HEK293 (cell line): ENCODE data around the gene RIGI.

Experiments used
- CTCF ChIA-PET: fragments of 350-600 bp; formaldehyde crosslinking; extraction: SDS; loops from one replicate; lab custom pipeline; 2021; ENCODE audit warnings: antibody characterized with exemption; lab: Yijun Ruan, JAX
- POLR2A ChIA-PET: fragments of 300-600 bp; formaldehyde crosslinking; extraction: SDS; loops from one replicate; lab custom pipeline; 2020; ENCODE audit warnings: antibody characterized with exemption, inconsistent platforms; lab: Yijun Ruan, JAX
- H3K27ac ChIP-seq: fragments of 200-500 bp; sonication (Bioruptor generic); 2 replicates; pipeline ENCODE4 v1.5.1; 2014; ENCODE audit warnings: low read depth, low read length, control low read depth, inconsistent platforms; ENCODE audit errors: extremely low read depth
- H3K36me3 ChIP-seq, 2 experiments: fragments of 200-500 bp in 1 of 2; sonication (Bioruptor generic) in 1 of 2; 1 replicate in 1 of 2; 2 replicates in 1 of 2; pipeline ENCODE4 v1.5.1; 2014 to 2017; ENCODE audit warnings: inconsistent platforms in 2 of 2, low read length in 2 of 2; ENCODE audit not compliant: control insufficient read depth in 2 of 2, insufficient read depth in 1 of 2
- H3K4me1 ChIP-seq: fragments of 200-500 bp; sonication (Bioruptor generic); 2 replicates; pipeline ENCODE4 v1.5.1; 2014; ENCODE audit warnings: mild to moderate bottlenecking, low read length, inconsistent platforms; ENCODE audit not compliant: control insufficient read depth, insufficient read depth
- H3K4me3 ChIP-seq: 2 replicates; pipeline ENCODE4 v1.5.1; 2011; ENCODE audit warnings: low read depth, mild to moderate bottlenecking, control low read depth, low read length, moderate library complexity
- H3K9me3 ChIP-seq: fragments of 200-500 bp; sonication (Bioruptor generic); 2 replicates; pipeline ENCODE4 v1.5.1; 2014; ENCODE audit warnings: low read depth, low read length, inconsistent platforms; ENCODE audit not compliant: control insufficient read depth, insufficient read depth
- GLI4 ChIP-seq: fragments of 450-650 bp; formaldehyde crosslinking; IDR thresholded peaks from 2 replicates; pipeline ENCODE4 v1.5.1; 2016; ENCODE audit warnings: missing biosample characterization, missing genetic modification characterization
- PATZ1 ChIP-seq: fragments of 450-650 bp; formaldehyde crosslinking; IDR thresholded peaks from 2 replicates; pipeline ENCODE4 v1.5.1; 2016; ENCODE audit warnings: missing biosample characterization, missing genetic modification characterization
- TCF7L2 ChIP-seq: IDR thresholded peaks from 2 replicates; pipeline ENCODE4 v1.6.1; 2011; ENCODE audit warnings: low read depth, mild to moderate bottlenecking, inconsistent platforms, low read length, moderate library complexity, borderline replicate concordance
- TRIM28 ChIP-seq: IDR thresholded peaks from 2 replicates; pipeline ENCODE4 v1.6.1; 2011; ENCODE audit warnings: low read length, control low read depth, borderline replicate concordance
- ZFP37 ChIP-seq: fragments of 450-650 bp; formaldehyde crosslinking; IDR thresholded peaks from 2 replicates; pipeline ENCODE4 v1.5.1; 2016; ENCODE audit warnings: missing biosample characterization, missing genetic modification characterization
- ZIC2 ChIP-seq: fragments of 450-650 bp; formaldehyde crosslinking; IDR thresholded peaks from 2 replicates; pipeline ENCODE4 v1.5.1; 2016; ENCODE audit warnings: missing biosample characterization, missing genetic modification characterization
- ZNF155 ChIP-seq: fragments of 450-650 bp; formaldehyde crosslinking; IDR thresholded peaks from 2 replicates; pipeline ENCODE4 v1.5.1; 2016; ENCODE audit warnings: missing biosample characterization, missing genetic modification characterization
- ZNF157 ChIP-seq: fragments of 450-650 bp; formaldehyde crosslinking; IDR thresholded peaks from 2 replicates; pipeline ENCODE4 v1.5.1; 2016; ENCODE audit warnings: missing biosample characterization, missing genetic modification characterization
- ZNF16 ChIP-seq: fragments of 450-650 bp; formaldehyde crosslinking; IDR thresholded peaks from 2 replicates; pipeline ENCODE4 v1.5.1; 2016; ENCODE audit warnings: low read depth, missing biosample characterization, missing genetic modification characterization
- ZNF174 ChIP-seq: fragments of 450-650 bp; formaldehyde crosslinking; IDR thresholded peaks from 2 replicates; pipeline ENCODE4 v1.5.0; 2017; ENCODE audit warnings: missing biosample characterization, mild to moderate bottlenecking, missing genetic modification characterization
- ZNF324 ChIP-seq: fragments of 450-650 bp; formaldehyde crosslinking; IDR thresholded peaks from 2 replicates; pipeline ENCODE4 v1.5.1; 2016; ENCODE audit warnings: missing biosample characterization, missing genetic modification characterization
- ZNF335 ChIP-seq: fragments of 450-650 bp; formaldehyde crosslinking; conservative IDR thresholded peaks from 2 replicates; pipeline ENCODE4 v1.5.1; 2016; ENCODE audit warnings: missing biosample characterization, missing genetic modification characterization
- ZNF544 ChIP-seq: fragments of 450-650 bp; formaldehyde crosslinking; IDR thresholded peaks from 2 replicates; pipeline ENCODE4 v1.5.0; 2017; ENCODE audit warnings: missing biosample characterization, missing genetic modification characterization
- ZNF626 ChIP-seq: fragments of 450-650 bp; sonication (Bioruptor Pico); formaldehyde crosslinking; IDR thresholded peaks from 2 replicates; pipeline ENCODE4 v1.5.1; 2018; ENCODE audit warnings: missing biosample characterization, missing genetic modification characterization, inconsistent platforms
- ZSCAN30 ChIP-seq: fragments of 450-650 bp; IDR thresholded peaks from 2 replicates; pipeline ENCODE4 v1.5.1; 2018; ENCODE audit warnings: missing biosample characterization, mild to moderate bottlenecking, missing genetic modification characterization, moderate library complexity
- ZSCAN5A ChIP-seq: fragments of 450-650 bp; formaldehyde crosslinking; IDR thresholded peaks from 2 replicates; pipeline ENCODE4 v1.5.1; 2016; ENCODE audit warnings: missing biosample characterization, missing genetic modification characterization
- TF ChIP-seq, protein P1 (sequence below): fragments of 450-650 bp; formaldehyde crosslinking; IDR thresholded peaks from 2 replicates; pipeline ENCODE4 v1.5.1; 2017; ENCODE audit warnings: missing biosample characterization, missing genetic modification characterization
- TF ChIP-seq, protein P2 (sequence below): fragments of 450-650 bp; formaldehyde crosslinking; IDR thresholded peaks from 2 replicates; pipeline ENCODE4 v1.5.1; 2017; ENCODE audit warnings: missing biosample characterization, missing genetic modification characterization

Gene RIGI

DNA sequence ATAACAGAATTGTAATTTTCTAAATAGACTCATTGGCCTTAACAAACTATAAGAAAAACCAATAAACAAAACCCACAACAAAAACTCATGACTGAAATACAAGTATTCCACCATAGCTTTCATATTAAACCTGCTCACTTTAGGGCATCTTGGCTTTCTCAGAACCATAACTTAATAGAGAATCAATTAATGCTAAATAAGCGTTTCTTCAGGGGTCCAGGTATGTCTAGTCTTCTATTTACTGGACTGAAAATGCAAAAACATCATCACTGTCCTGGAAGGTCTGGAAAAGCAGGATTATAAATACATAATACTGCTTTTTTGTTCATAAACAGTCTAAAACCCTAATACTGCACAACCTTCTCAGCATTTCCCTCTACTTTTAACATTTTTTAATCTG, 19.9 kb upstream of the RIGI start:
- Histone ChIP-seq H3K27ac (no peak overlapping the region), H3K36me3 (peaks cover 0 to 49% of the 10 kb centered on the region in 2 experiments; a peak in 2 of 3 replicates), H3K4me1 (no peaks in the 10 kb centered on the region), H3K4me3 (no peak overlapping the region), H3K9me3 (no peaks in the 10 kb centered on the region)
- CTCF ChIA-PET, result interaction anchor here (1.3 to 2.4 kb wide), 2 partner anchors 14 to 167 kb away, joined by 3 to 14 read pairs; no protein-coding TSS in a partner anchor
- TF ChIP-seq GLI4 (tag by site-specific recombination) (no peak), ZSCAN5A (tag by site-specific recombination) (no peak), ZNF544 (tag by site-specific recombination) (no peak), ZNF16 (tag by site-specific recombination) (no peak), ZNF335 (tag by site-specific recombination) (no peak), TCF7L2 (no peak), ZNF155 (tag by site-specific recombination) (no peak), TRIM28 (no peak), ZFP37 (tag by site-specific recombination) (no peak), ZNF324 (tag by site-specific recombination) (no peak), ZNF626 (tag by site-specific recombination) (no peak), ZSCAN30 (tag by site-specific recombination) (no peak), ZIC2 (tag by site-specific recombination) (no peak), ZNF157 (no peak), ZNF174 (tag by site-specific recombination) (no peak)
- TF ChIP-seq, protein P1, sequence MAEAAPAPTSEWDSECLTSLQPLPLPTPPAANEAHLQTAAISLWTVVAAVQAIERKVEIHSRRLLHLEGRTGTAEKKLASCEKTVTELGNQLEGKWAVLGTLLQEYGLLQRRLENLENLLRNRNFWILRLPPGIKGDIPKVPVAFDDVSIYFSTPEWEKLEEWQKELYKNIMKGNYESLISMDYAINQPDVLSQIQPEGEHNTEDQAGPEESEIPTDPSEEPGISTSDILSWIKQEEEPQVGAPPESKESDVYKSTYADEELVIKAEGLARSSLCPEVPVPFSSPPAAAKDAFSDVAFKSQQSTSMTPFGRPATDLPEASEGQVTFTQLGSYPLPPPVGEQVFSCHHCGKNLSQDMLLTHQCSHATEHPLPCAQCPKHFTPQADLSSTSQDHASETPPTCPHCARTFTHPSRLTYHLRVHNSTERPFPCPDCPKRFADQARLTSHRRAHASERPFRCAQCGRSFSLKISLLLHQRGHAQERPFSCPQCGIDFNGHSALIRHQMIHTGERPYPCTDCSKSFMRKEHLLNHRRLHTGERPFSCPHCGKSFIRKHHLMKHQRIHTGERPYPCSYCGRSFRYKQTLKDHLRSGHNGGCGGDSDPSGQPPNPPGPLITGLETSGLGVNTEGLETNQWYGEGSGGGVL (tag by site-specific recombination), result no peak
- POLR2A ChIA-PET, result no interaction called here

DNA sequence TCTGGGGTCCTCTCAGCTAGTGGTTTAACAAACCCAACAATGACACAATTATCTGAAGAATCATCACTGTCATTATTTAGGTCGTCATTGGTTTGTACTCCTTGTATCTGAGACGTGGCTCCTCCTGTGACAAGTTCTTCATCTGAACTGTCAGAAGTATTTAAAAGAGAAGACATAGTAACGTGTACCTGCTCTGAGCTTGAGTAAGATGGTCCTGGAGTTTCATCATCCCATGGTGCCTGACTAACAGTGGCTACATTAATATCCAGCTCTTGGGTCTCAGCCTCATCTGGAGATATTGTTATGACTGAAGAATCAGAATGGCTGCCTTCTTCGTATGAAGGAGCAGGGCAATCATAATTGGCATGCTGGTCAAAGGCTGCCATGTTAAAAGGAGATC, 17.1 kb upstream of the RIGI start:
- CTCF ChIA-PET, result interaction anchor here (0.9 to 1.5 kb wide), 3 partner anchors 9 to 21 kb away, joined by 3 to 5 read pairs (median 4); partner anchors contain the start of genes SMIM27 and TOPORS
- no peak for TF ChIP-seq PATZ1 (tag by site-specific recombination)
- TF ChIP-seq, protein P2, sequence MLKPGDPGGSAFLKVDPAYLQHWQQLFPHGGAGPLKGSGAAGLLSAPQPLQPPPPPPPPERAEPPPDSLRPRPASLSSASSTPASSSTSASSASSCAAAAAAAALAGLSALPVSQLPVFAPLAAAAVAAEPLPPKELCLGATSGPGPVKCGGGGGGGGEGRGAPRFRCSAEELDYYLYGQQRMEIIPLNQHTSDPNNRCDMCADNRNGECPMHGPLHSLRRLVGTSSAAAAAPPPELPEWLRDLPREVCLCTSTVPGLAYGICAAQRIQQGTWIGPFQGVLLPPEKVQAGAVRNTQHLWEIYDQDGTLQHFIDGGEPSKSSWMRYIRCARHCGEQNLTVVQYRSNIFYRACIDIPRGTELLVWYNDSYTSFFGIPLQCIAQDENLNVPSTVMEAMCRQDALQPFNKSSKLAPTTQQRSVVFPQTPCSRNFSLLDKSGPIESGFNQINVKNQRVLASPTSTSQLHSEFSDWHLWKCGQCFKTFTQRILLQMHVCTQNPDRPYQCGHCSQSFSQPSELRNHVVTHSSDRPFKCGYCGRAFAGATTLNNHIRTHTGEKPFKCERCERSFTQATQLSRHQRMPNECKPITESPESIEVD (tag by site-specific recombination), result no peak
- Histone ChIP-seq H3K4me1 (no peaks in the 10 kb centered on the region), H3K9me3 (no peaks in the 10 kb centered on the region), H3K36me3 (peaks cover 4 to 52% of the 10 kb centered on the region in 2 experiments; a peak in 2 of 3 replicates), H3K27ac (no peak overlapping the region), H3K4me3 (no peak overlapping the region)
- POLR2A ChIA-PET, result no interaction called here
